Measurements from ENCODE around the gene CALN1.

Gene CALN1

GRCh38 chr7:72038022-72038732, 374.0 kb downstream of the CALN1 start:
- no peaks in the 10 kb centered on the region for H3K36me3 ChIP-seq (ENCODE audit: low read depth)
- H3K27ac ChIP-seq (ENCODE audit: poor library complexity, severe bottlenecking) = no peak overlapping the region
- no peak for ATAC-seq (ENCODE audit: low read depth)
- no peak overlapping the region for H3K4me3 ChIP-seq (ENCODE audit: severe bottlenecking)
- DNase-seq (ENCODE audit: low spot score) = no peak
- H3K27me3 ChIP-seq (ENCODE audit: insufficient read depth, poor library complexity, severe bottlenecking) = no peaks in the 10 kb centered on the region
- no peak for TF ChIP-seq CTCF (IDR thresholded peaks at IDR 0.05; ENCODE audit: poor library complexity, severe bottlenecking)
- H3K9me3 ChIP-seq (ENCODE audit: severe bottlenecking) = no peaks in the 10 kb centered on the region
- no peaks in the 10 kb centered on the region for H3K4me1 ChIP-seq (ENCODE audit: insufficient read depth, poor library complexity, severe bottlenecking)

GRCh38 chr7:72037516-72037915, 374.6 kb downstream of the CALN1 start:
- Histone ChIP-seq H3K27ac (ENCODE audit: poor library complexity, severe bottlenecking) (no peak overlapping the region), H3K9me3 (ENCODE audit: severe bottlenecking) (no peaks in the 10 kb centered on the region), H3K4me3 (ENCODE audit: severe bottlenecking) (no peak overlapping the region), H3K27me3 (ENCODE audit: insufficient read depth, poor library complexity, severe bottlenecking) (no peaks in the 10 kb centered on the region), H3K36me3 (ENCODE audit: low read depth) (no peaks in the 10 kb centered on the region), H3K4me1 (ENCODE audit: insufficient read depth, poor library complexity, severe bottlenecking) (no peaks in the 10 kb centered on the region)
- TF ChIP-seq CTCF (IDR thresholded peaks at IDR 0.05; ENCODE audit: poor library complexity, severe bottlenecking) = no peak
- no peak for ATAC-seq (ENCODE audit: low read depth)
- DNase-seq (ENCODE audit: low spot score) = no peak

- TF ChIP-seq CTCF (IDR thresholded peaks at IDR 0.05; ENCODE audit: poor library complexity, severe bottlenecking) = no peak
- no peaks in the 10 kb centered on the region for H3K9me3 ChIP-seq (ENCODE audit: severe bottlenecking)
- H3K4me1 ChIP-seq (ENCODE audit: insufficient read depth, poor library complexity, severe bottlenecking) = no peaks in the 10 kb centered on the region
- no peaks in the 10 kb centered on the region for H3K27me3 ChIP-seq (ENCODE audit: insufficient read depth, poor library complexity, severe bottlenecking)
- H3K27ac ChIP-seq (ENCODE audit: poor library complexity, severe bottlenecking) = no peak overlapping the region
- no peak overlapping the region for H3K4me3 ChIP-seq (ENCODE audit: severe bottlenecking)
- no peaks in the 10 kb centered on the region for H3K36me3 ChIP-seq (ENCODE audit: low read depth)
- ATAC-seq (ENCODE audit: low read depth) (no peak), DNase-seq (ENCODE audit: low spot score) (no peak)
These were observed 376.9 kb downstream of the CALN1 start for GRCh38 chr7:72035266-72035665.

- no peak for TF ChIP-seq CTCF (IDR thresholded peaks at IDR 0.05; ENCODE audit: poor library complexity, severe bottlenecking)
- H3K4me1 ChIP-seq (ENCODE audit: insufficient read depth, poor library complexity, severe bottlenecking) = no peaks in the 10 kb centered on the region
- H3K27me3 ChIP-seq (ENCODE audit: insufficient read depth, poor library complexity, severe bottlenecking) = no peaks in the 10 kb centered on the region
- H3K9me3 ChIP-seq (ENCODE audit: severe bottlenecking) = no peaks in the 10 kb centered on the region
- no peaks in the 10 kb centered on the region for H3K36me3 ChIP-seq (ENCODE audit: low read depth)
- ATAC-seq (ENCODE audit: low read depth) = no peak
- no peak overlapping the region for H3K4me3 ChIP-seq (ENCODE audit: severe bottlenecking)
- no peak for DNase-seq (ENCODE audit: low spot score)
- no peak overlapping the region for H3K27ac ChIP-seq (ENCODE audit: poor library complexity, severe bottlenecking)
These were observed 379.2 kb downstream of the CALN1 start for GRCh38 chr7:72032934-72033333.

- no peak for ATAC-seq (ENCODE audit: low read depth)
- no peak overlapping the region for H3K27ac ChIP-seq (ENCODE audit: poor library complexity, severe bottlenecking)
These were observed 381.0 kb downstream of the CALN1 start for GRCh38 chr7:72030994-72031667.

More at GRCh38 chr7:72030994-72031667, 381.0 kb downstream of the CALN1 start:
- Histone ChIP-seq H3K27me3 (ENCODE audit: insufficient read depth, poor library complexity, severe bottlenecking) (no peaks in the 10 kb centered on the region), H3K9me3 (ENCODE audit: severe bottlenecking) (no peaks in the 10 kb centered on the region), H3K4me3 (ENCODE audit: severe bottlenecking) (no peak overlapping the region), H3K36me3 (ENCODE audit: low read depth) (no peaks in the 10 kb centered on the region), H3K4me1 (ENCODE audit: insufficient read depth, poor library complexity, severe bottlenecking) (no peaks in the 10 kb centered on the region)
- no peak for TF ChIP-seq CTCF (IDR thresholded peaks at IDR 0.05; ENCODE audit: poor library complexity, severe bottlenecking)
- DNase-seq (ENCODE audit: low spot score) = no peak

All from RWPE2 (cell line).